HG03139 (cell line): ENCODE results near the gene CYB561D1.

Experiments
- ATAC-seq: cut with Tn5 transposase; IDR thresholded peaks from one replicate; pipeline ENCODE4 v1.9.1; 2021; ENCODE audit not compliant: unreplicated experiment

CYB561D1 gene

DNA sequence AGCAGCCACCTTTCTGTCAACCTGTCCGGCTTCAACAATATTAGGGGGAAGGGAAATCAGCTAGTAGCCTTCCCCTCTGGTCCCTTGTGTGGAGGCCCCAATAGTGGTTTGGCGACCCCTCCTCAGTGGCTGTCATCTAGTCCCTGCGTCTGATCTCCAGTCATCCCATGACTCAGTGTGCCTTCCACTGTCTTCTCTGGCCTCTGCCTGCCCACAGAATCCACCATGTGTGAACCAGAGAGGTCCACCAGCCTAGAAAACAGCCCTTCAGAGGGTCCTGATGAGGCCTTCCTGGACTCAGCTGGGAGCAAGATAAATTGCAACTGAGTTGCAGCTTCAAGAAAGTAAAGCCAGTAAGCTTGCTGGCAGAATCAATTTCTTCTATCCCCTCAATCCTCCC, 14.0 kb upstream of the CYB561D1 start:
- ATAC-seq = no peak

DNA sequence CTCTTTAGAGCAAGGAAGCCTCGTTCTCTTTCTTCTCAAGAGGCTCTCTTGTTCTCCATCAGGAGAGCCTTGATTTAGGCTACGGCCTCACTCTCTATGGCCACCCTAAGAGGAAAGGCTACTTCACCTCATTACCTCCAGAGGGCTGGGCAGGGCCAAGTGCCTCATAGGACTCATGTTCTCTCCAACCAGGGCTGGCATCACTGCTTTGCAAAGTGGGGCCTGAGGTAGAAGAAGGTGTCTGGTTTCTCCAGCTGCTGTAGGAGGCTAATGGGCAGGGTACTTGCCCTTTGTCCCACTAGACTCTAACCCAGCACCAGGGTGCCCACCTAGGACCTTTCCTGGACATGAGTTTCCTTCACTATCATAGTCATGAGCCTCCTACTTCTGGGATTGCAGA, 12.2 kb upstream of the CYB561D1 start:
- ATAC-seq = no peak

DNA sequence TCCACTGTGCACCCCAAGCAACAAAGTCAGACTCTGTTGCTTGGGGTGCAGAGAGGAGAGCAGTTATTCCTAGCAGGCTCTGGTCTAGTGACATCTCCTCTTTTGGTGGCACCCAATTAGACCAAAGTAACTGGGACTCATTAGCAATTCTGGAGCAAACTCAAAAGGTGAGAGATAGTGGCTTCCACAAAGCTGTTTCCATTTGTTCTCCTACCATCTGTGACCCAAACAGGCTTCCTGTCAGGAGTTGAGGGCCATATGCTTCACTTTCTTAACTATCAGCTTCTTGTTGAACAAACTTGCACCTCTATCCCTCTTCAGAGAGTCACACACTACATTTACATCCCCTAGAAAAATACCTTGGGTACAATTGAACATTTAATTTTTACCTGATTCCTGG, 11.7 kb upstream of the CYB561D1 start:
- no peak for ATAC-seq

DNA sequence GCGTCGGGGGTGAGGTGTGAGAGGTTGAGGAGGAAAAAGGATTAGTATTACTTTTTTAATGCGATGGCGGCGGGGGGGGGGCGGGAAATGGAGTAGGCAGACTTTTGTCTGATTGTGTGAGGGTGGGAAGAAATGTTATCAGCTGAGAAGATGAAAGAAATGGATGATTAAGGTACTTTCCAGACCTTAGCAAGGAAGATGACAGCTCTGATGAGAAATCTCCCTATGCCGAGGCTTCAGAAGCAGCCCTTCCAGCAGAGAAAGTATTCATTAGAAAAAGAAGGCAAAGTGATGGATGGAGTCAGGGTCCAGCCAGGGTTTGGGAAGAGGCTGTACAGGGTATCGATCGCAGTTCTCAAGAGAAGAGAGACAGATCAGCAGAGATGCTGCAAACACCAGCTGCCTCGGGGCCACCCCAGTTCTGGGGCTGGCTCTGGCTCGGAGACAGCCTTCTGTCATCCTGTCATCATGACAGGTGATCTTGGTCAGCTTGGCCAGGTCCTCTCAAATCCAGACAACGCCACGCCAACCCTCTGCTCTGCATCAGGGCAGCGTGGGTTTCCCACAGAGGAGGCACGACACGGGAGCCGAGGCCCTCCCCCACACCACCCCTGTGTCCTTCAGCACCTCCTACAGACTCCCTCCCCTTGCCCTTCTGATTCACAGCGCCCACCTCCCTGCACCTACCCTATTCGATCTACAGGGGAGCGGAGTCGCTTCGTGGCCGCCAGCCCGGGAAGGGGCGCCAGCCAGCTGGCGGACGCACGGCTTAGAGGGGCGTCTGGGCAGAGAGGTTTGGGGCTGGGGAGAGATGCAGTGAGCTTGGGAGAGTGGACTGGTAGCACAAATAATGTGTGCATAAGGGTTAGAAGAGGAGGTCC, 10.9 kb upstream of the CYB561D1 start:
- ATAC-seq = peak; percentile 19

DNA sequence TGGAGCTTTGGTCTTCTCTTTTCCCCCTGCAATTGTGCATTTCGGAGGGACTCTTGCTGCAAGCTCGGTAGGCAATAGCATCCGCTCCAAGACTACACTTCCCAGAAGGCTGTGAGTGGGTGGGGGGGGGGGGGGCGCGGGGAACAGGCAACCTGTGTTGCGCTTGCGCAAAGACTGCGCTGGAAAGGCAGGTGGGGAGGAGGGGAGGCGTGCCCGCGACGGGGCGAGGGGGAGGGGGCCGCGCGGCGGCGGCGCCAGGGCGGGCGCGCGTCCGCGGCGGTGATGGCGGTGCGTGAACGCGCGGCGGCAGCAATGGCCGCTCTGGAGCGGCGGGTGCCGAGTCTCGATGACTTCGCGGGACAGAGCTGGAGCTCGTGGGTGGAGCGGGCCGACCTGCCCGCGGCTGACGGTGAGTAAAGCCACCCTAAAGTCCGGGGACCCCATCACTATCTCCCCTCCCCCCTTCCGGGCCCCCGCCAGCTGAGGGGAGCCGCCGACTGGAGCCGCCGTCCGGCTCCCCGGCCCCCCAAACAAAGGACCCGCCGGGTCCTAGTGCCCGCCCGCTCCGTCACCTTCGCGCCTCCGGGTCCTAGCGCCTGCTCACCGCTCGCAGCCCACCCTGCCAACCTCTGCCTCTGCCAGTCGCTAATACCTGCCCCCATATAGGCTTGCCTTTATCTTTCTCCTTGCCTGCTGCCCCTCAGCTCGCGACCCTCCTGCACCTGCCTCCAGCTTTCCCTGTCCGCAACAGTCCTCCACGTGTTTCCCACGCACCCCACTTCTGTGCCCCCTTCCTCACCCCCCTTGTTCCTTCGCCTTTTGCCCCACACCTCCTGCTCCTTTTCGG, 10.0 kb upstream of the CYB561D1 start, which contains the start of gene ATXN7L2:
Gene ATXN7L2, plus strand, starts transcription at position 234 of the 847 bp plus-strand sequence. Its CDS starts 49 bp downstream, at position 283.
- peak; percentile 62 for ATAC-seq

DNA sequence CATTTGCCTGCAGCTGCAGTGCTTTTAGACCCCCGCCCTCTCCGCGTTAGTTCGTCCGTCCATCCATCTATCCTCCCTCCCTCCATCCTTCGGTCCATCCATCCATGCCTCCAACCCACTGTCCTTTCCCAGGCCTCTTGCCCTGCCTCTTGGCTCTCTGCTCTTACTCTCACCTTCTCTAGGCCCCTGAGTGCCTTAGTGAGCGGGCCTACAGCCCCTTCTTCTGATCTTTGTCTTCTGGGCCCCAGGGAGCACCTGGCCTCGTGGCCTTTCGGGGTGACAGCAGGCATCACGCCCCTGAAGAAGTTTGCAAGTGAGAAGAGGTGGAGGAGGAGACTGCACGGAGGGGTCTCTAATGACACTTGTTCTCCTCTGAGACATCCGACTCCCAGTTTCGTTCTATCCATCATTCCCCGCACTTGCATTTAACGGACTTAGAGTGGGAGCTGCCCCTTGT, 9.3 kb upstream of the CYB561D1 start:
- ATAC-seq = no peak

DNA sequence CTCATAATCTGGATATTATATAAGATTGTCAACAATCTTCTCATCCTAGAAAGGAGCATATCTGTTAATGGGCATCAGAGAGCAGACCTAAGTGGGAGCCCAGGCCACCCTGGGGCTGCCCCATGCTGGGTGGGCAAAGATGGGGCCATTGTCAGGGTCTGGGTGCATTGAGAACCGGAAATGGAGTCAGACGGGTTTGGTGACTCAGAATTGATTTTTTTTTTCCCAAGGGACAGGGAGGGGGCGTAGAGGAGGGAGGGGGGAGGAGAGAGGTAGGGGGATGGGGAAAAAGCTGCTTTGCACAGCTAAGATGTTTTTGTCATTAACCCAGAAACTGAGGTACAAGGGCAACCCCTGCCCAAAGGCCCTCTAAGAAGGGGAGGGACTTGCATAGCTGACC, 8.9 kb upstream of the CYB561D1 start:
- no peak for ATAC-seq

DNA sequence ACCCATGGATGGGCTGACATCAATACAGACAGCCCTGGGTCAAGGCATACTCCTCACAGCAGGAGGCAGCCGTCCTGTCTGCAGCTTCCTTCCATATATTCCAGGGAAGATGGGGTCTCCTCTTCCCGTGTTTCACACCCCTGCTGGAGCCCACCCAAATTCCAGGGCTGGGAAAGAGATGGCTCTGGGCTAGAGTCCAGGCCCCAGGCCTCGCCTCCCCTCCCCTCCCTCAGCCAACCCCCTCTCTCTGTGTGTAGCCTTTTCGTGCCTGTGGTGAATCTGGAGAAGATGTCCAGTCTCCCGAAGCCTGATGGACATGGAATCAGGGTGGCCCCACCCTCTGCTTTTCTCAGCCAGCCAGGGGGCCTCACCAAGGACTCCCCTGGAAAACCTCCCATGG, 6.6 kb upstream of the CYB561D1 start:
- no peak for ATAC-seq

DNA sequence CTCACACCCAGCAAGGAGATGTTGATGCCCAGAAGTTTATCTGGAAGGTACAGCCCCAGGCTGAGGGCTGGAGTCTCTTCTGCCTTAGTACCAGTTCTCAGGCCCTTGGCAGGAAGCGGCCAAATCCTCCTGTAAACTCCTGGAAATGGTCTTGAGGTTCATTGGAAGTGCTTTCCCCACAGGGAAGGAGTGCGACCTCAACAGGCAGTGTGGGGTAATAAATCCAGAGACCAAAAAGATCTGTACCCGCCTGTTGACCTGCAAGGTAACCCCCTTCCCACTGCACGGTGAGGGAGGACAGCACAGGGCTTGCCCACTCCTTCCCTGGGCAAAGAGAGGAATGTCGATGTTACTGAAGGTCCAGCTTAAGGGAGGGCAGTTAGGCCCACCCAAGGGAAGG, 5.7 kb upstream of the CYB561D1 start:
- ATAC-seq = no peak

DNA sequence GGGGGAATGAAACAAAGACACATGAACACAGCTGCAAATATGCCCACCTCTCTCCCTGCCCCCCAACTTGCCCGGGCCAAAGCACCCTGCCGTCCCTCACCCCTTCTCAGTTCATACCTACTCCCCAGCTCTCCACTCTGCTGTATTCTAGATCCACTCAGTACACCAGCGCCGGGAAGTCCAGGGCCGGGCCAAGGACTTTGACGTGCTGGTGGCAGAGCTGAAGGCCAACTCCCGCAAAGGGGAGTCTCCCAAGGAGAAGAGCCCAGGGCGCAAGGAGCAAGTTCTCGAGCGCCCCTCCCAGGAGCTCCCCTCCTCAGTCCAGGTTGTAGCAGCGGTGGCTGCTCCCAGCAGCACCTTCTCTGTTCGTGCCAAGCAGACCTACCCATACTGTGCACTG, 5.2 kb upstream of the CYB561D1 start:
- no peak for ATAC-seq

DNA sequence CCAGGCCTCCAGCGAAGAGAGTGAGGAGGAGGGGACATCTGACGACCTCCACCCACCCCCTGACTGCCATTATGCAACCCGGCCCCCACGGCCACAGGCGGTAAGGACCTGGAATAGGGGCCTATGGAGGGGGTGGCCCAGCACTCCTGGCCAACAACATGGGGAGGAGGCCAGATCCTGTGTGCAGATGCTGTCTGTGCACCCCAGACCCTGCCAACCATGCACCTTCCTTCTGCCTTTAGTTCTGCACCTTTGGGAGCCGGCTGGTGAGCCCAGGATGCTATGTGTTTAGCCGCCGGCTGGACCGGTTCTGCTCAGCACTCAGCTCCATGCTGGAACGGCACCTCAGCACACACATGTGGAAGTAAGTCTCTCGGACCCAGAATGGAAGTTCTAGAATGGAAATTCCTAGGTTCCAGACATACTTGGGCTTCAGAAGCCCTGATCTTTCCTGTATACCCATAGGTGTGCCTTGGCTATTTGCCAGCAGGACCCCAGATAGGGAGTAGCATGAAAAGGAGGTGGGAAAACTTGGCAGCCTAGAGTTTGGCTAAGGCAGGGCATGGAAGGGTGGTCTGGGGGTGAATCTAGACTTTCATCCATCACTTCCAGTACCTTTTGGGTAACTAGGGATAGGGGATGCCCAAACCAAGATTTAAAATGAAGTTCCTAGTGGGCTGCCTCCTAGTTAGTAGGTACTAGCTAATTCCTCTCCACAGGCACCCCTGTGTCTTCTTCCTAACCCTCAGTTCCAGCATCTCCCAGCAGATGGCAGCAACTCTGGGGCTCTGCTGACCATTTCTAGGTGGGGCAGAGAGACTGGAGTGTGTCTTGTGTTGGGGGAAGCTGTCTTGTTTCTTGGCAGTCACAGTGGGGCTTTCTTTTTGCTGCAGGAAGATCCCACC, 3.6 kb upstream of the CYB561D1 start:
- no peak for ATAC-seq

DNA sequence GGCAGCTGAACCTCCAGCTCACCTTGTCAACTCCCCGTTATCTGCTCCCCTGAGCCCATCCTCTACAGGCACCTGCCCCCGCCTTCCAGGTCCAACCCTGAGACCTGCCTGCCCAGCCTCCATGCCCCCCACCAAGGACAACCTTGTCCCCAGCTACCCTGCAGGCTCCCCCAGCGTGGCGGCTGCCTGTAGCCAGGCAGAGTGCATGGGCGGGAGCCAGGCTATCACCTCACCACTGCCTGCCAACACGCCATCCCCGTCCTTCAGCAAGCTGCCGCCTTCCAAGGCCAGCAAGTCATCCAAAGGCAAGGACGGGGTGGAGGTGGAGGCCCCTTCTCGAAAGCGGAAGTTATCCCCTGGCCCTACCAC, 3.0 kb upstream of the CYB561D1 start:
- ATAC-seq = no peak

DNA sequence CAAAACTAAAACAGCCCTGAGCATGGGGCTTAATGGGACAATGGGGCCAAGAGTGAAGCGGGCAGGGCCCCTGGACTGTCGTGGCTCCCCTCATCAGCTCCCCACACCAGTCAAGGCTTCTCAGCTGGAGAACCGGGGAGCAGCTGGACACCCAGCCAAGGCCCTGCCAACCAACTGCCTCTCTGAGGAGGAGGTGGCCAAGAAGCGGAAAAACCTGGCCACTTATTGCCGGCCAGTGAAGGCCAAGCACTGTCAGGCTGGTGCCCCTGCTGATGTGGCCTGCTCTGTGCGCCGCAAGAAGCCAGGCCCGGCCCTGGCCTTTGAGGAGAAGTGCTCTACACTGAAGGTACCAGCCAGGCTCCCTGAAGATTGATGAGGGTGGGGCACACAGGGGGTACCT, 2.5 kb upstream of the CYB561D1 start:
- no peak for ATAC-seq

DNA sequence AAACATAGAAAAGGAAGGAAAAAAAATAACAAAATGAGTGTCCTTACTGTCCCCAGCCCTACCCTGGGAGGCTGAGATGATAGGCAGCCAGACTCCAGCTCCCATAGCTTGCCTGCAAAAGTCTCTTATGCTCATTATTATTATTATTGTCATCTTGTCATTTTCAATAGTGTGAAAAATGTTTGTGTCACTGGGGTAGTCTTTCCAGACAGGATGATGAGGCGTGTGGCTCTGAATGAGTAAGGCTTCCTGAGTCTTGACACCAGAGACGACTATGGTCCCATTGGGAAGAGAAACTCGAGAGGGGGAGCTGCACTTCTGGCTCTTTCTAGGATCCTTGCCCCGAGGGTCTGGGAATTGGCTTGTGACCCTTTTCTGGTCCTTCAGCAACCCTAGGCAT, 1.1 kb upstream of the CYB561D1 start:
- no peak for ATAC-seq

DNA sequence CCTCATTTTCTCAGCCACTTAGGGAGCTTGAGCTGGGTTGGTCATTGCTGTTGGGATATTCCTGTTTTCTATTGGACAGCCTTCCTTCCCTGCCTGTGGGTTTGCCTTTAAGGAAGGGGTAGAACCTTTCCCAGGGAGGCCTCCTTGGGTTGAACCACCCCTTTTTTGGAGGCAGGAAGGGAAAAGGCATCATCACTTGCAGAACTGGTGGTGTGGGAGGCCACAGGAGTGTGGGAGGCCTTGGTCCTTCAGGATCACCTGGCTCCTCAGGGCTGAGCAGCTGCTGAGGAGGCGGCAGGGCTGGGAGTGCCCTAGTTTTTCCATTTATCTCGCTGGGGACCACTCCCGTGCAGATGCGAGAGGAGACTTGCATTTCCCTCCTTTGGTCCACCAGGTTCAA, 667 bp upstream of the CYB561D1 start:
- ATAC-seq = no peak

DNA sequence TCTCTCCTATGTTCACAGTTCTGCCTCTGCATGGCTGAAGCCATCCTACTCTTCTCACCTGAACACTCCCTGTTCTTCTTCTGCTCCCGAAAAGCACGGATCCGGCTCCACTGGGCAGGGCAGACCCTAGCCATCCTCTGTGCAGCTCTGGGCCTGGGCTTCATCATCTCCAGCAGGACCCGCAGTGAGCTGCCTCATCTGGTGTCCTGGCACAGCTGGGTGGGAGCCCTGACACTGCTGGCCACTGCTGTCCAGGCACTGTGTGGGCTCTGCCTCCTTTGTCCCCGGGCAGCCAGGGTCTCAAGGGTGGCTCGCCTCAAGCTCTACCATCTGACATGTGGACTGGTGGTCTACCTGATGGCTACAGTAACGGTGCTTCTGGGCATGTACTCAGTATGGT, 1.8 kb downstream of the CYB561D1 start:
- ATAC-seq = no peak

DNA sequence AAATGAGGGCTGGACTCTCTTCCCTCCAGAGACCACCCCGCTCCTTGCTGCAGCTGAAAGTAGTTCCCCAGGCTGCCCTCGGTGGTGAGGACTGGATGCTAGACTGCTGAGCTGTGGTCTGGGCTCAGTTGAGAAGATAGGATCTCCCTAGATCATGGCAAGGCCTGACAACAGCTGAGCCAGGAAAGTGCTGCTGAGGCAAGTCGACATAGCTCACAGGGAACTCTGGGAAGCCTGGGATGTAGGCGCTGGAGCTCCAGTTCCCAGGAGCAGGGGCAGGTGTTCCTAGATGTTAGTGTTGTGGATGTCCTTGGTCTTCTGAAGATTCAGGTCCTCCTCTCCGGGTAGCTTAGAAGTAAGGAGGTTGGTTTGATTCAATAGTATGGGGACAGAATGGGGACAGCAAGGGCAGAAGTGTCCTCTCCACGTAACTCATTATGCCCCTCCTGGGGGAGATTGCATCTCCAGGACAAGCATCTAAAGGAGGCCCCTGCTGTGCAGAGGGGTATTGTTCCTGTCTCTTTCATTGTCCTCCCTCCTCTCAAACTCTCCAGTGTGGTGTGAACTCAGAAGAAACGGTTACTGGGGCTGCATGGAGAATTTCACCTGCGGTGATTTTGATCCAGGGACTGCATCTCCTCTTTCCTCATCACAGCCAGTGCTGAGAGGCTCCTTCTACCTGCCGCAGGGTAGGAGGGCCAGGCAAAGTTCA, 3.7 kb downstream of the CYB561D1 start:
- ATAC-seq = no peak

DNA sequence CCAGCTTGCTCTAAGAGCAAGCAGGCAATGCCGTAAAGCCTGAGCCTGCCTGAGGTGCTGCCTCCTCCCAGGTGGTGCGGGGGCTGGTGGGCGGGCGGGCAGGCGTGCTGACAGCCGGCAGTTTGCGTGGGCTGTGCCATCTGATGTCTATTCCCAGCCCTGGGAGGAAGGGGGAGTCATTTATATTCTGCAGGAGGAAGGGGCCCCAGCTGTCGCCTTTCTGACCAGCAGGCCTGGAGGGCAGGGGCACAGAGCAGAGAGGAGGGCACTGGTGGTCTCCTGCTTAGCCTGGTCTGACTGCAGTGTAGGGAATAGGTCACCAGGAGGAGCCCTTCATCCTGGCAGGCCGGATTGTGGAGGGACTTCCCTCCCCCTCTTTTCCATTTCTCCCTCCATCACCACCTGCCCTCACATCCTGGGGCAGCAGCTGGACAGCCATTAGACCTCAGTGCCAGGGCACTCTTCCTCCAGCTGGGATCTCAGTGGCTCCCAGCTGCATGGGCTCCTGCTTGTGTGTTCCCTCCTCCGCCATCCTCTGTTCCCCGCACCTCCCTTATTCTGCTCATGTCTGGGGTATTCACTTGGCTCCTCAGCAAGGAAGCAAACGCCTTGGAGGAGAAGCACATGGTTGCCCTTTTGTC, 4.4 kb downstream of the CYB561D1 start:
- no peak for ATAC-seq

DNA sequence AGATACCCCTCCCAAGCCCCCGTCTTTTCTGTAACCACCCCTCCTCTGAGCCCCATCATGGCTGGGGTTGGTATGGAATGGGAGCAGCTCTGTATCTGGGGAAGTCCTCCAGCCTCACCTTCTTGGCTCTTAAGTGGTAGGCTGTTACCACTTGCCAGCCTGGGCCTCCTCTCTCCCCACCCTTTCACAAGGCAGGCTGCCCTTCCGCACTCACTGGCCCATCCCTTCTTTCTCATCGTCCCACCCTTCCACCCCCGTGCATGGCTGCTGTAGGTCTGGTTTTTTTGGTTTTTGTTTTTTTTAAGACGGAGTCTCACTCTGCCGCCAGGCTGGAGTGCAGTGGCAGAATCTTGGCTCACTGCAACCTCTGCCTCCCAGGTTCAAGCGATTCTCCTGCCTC, 5.2 kb downstream of the CYB561D1 start:
- ATAC-seq = no peak
